GM13977 (cell line): ENCODE data around the gene FICD.
A peak's percentile ranks its signal among the peaks of the same experiment; 100 is the strongest.

Source experiments
- DNase-seq: peaks from one replicate; pipeline ENCODE4 v3.0.0; 2012; ENCODE audit warnings: low spot score
- in situ Hi-C: fragments of 300-500 bp; cut with MboI; formaldehyde crosslinking; loops from one replicate; pipeline ENCODE4 v1.12.0; 2022; ENCODE audit warnings: low sequenced_read_pairs, low pct_unique_long_range_greater_than_20kb, mixed read lengths, inconsistent platforms; ENCODE audit not compliant: unreplicated experiment
- TF ChIP-seq, protein P1 (sequence below): IDR thresholded peaks from 2 replicates; pipeline ENCODE4 v1.5.1; 2012; ENCODE audit warnings: mild to moderate bottlenecking, control low read depth; ENCODE audit not compliant: insufficient read depth; ENCODE audit errors: extremely low read depth, missing control alignments

The FICD gene

DNA sequence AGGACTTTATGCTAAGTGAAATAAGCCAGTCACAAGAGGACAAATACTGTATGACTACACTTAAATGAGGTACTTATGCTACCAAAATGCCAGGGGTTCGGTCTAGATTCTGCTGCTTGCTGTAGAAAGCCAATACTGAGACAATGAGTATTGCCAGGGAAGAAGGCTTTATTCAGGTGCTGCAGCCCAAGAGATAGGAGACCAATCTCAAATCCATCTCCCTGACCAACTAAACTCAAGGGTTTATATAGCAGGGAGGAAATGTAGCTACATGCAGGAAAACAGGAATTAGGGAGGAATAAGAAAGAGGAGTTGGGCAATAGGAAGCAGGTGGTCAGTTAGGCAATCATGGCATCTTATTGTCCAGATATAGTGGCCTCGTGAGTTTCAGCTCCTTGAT lies 12.2 kb upstream of the FICD start:
- TF ChIP-seq, protein P1, sequence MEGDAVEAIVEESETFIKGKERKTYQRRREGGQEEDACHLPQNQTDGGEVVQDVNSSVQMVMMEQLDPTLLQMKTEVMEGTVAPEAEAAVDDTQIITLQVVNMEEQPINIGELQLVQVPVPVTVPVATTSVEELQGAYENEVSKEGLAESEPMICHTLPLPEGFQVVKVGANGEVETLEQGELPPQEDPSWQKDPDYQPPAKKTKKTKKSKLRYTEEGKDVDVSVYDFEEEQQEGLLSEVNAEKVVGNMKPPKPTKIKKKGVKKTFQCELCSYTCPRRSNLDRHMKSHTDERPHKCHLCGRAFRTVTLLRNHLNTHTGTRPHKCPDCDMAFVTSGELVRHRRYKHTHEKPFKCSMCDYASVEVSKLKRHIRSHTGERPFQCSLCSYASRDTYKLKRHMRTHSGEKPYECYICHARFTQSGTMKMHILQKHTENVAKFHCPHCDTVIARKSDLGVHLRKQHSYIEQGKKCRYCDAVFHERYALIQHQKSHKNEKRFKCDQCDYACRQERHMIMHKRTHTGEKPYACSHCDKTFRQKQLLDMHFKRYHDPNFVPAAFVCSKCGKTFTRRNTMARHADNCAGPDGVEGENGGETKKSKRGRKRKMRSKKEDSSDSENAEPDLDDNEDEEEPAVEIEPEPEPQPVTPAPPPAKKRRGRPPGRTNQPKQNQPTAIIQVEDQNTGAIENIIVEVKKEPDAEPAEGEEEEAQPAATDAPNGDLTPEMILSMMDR, result no peak
- in situ Hi-C loops, result no loop called here
- DNase-seq, result no peak

DNA sequence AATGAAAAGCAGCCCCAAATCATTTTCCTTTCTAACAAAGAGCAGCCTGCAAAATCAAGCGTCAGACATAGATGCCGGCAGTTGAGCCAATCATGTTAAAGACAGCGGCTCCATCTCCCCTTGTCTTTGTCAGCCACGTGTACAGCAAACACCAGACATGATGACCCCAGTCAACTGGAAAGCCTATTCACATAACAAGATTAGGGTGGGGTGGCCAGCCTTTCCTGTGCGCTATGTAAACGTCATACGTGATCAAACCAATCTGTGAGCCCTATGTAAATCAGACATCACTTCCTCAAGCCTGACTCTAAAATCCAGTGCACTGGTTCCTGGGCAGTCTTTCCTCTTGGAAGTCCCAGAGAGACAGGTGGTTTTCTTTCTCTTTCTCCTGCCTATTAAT lies 9.9 kb upstream of the FICD start:
- TF ChIP-seq, protein P1, result no peak
- in situ Hi-C loops, result no loop called here
- no peak for DNase-seq

DNA sequence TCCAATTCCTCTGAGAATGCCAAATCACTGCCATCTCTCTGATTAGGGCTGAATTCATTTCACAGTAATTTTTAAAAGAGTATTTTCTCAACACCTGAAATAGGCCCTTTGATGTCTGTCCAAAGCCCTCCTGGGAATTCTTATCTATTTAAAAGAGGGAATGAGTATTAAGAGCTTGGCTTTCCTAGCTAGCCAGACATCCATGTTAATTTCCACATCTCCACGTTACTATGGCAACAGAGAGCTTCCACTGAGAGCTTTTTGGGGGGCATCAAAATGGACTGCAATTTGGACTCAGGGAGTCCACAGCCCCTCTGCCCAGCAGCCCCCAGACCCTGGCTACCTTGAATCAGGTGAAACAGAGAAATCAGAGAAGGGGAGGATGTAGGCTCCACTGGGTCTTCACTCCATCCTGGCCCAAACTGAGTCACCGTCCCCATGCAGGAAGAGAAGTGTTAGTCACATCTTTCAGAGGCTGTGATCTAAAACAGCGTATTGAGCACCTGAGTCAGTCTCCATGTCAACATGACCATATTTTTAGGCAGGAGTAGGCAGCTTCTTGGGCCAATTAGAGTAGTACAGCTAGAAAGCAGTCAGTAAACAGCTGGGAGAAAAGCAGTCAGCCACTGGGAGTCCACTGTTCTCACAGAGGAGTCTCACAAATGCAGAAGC lies 7.0 kb upstream of the FICD start:
- in situ Hi-C loops, result no loop called here
- DNase-seq, result no peak
- TF ChIP-seq, protein P1, result no peak

DNA sequence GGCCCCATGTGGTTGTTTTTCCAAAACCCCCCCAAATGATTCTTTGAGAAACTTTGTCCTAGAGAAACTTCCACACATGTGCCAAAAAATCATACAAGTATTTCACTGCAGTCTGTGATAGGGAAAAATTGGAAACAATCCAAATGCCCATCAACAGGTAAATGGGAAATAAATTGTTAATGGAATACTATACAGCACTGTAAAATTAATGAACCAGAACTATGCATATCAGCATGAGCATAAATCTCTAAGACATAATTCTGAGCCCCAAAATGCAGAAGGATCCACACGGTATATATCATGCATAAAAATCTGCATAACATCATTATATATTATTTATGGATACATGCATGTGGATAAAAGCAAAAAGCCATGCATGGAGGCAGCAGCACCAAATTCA lies 5.3 kb upstream of the FICD start:
- TF ChIP-seq, protein P1, result no peak
- DNase-seq, result no peak
- in situ Hi-C loops, result no loop called here

DNA sequence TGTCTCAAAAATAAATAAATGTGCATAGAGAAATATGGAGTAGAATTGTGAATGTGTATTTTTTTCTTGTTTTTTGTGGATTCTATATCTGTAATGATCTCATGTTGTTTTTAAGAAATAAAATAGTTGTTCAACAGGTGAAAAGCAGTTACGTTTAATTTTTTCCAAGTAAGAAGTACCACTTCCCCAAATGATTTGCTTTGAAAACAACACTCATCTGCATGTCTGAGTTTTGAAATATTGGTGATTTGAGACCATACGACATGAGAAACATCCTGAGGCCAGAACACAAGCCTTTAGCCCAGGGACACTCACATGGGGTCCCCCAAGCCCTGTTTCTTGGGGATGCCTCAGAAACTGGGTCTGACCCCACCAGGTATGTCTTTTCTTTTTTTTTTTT lies 4.2 kb upstream of the FICD start:
- in situ Hi-C loops, result no loop called here

DNA sequence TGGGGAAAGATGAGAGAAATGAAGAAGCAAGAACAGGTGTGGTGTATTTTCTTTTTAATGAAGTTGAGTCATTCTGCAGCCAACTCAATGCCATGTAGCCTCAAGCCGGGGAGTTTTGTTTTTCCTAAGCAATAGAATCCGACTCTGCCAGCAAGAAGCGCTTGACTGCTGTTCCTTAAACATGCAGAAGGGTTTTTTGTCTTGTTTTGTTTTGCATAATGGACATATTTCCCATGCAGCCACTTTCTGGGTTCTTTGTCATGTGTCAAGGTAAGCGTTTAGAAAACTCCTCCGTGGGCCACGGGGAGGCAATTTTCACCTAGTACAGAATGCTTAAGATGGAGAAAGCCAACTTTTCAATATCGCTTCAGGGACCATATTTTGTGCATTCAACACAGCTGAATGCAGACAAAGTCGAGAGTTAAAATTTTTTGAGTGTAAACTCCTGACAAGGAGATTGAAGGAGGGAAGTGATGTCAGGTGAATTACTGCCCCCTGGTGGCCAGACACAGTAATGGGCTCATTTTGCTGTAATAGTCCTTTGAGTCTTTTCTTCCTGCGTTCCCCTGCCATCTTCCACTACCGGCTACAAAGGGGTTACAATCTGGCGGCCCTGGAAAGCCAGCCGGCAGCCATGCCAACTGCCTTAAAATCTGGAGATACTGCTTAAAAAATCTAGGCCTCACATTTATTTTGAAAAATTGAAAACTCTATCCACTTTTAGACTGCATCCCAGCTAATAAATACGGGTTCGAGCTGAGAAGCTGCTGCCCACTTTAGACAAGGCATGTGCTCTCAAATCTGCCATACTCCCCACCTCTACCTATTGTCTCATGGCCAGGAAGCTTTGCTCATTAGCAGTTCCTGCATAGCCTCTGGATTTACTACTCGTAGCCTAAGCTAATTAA lies 3.2 kb upstream of the FICD start:
- TF ChIP-seq, protein P1, result peak; percentile 69
- in situ Hi-C loops, result no loop called here
- peak; percentile 69 for DNase-seq

More for the DNA sequence above, 4.2 kb upstream of the FICD start:
- DNase-seq, result no peak
- TF ChIP-seq, protein P1, result no peak
